D721Med (cell line): ENCODE measurements around the gene UGT1A5.

ENCODE experiments used
- DNase-seq: peaks from one replicate; pipeline ENCODE4 v3.0.0; 2011; ENCODE audit warnings: low spot score; ENCODE audit not compliant: insufficient read length
- FAIRE-seq: peaks from 2 replicates; lab custom pipeline; 2011; peaks lifted over from hg19 to GRCh38; lab: Jason Lieb, UNC
- TF ChIP-seq, protein P1 (sequence below): IDR thresholded peaks from 2 replicates; pipeline ENCODE4 v1.5.1; 2012; ENCODE audit warnings: mild to moderate bottlenecking, control low read depth; ENCODE audit not compliant: insufficient read depth; ENCODE audit errors: missing control alignments

UGT1A5 gene

DNA sequence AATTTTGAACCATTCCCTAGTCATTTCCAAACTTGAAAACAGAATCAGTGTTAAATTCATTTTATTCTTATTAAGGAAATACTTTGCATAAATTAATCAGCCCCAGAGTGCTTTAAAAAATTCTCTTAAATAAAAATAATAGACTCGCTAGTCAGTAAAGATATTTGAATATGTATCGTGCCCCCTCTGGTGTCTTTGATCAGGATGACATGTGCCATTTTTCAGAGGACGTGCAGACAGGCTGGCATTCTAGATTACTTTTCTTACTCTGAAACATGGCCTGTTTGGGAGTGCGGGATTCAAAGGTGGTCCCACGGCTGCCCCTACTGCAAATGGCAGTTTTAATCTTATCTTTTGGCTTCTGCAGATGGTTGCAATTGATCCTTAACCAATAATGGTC, 59.9 kb downstream of the UGT1A5 start:
- TF ChIP-seq, protein P1, sequence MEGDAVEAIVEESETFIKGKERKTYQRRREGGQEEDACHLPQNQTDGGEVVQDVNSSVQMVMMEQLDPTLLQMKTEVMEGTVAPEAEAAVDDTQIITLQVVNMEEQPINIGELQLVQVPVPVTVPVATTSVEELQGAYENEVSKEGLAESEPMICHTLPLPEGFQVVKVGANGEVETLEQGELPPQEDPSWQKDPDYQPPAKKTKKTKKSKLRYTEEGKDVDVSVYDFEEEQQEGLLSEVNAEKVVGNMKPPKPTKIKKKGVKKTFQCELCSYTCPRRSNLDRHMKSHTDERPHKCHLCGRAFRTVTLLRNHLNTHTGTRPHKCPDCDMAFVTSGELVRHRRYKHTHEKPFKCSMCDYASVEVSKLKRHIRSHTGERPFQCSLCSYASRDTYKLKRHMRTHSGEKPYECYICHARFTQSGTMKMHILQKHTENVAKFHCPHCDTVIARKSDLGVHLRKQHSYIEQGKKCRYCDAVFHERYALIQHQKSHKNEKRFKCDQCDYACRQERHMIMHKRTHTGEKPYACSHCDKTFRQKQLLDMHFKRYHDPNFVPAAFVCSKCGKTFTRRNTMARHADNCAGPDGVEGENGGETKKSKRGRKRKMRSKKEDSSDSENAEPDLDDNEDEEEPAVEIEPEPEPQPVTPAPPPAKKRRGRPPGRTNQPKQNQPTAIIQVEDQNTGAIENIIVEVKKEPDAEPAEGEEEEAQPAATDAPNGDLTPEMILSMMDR = no peak
- FAIRE-seq (no peak), DNase-seq (no peak)

DNA sequence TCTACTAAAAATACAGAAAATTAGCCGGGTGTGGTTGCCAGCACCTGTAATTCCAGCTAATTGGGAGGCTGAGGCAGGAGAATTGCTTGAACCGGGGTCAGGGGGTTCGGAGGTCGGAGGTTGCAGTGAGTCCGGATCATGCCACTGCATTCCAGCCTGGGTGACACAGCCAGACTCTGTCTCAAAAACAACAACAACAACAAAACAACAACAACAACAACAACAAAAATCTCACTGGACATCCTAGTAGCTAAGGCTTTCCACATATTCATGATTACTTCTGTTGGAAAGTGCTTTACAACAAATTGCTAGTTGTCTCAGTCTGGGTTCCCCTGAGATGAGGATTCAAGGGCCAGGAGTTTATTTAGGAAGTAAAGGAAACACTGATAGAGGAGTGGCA, 61.1 kb downstream of the UGT1A5 start:
- TF ChIP-seq, protein P1 = no peak
- no peak for DNase-seq
- no peak for FAIRE-seq

DNA sequence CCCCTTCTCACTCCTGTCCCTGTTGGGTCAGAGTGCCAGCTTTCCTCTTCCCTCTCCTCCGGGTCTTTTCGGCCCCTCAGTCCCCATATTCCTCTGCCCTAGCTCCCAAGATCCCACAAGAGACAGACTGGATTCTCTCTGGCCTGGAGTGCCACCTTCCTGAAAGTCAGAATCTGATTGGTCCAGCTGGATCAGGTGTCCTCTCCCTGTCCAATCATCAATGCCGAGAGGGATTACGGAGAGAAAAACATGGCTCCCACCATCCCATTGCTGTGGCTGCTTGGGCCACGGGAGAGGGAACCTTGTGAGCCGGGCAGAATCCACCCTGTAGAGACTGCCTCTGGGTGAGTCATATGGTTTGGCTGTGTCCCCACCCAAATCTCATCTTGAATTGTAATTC, 62.7 kb downstream of the UGT1A5 start:
- FAIRE-seq = no peak
- DNase-seq = no peak
- TF ChIP-seq, protein P1 = no peak

DNA sequence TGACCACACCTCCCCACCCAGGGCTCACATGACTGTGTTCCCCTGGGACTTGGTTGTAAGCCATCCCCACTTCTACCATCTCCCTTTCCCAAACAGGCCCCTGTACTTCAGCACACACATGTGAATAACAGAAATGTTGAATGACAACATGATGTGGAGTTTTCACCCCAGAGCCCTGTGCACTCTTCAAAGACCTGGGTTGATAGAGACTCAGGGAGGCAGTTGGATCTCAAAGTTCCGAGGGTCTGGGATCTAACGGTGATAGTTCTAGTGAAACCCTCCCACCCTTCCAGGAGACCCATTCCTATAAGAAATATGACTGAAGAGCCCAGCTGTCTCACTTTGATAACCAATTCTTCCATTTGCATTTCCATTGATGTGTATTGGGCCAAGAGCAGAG, 65.3 kb downstream of the UGT1A5 start, which contains the start of gene MROH2A:
Gene MROH2A (plus strand): TSS at position 301 of the 400 bp plus-strand sequence. CDS start 1,029 bp downstream, outside the sequence.
- FAIRE-seq (no peak), DNase-seq (no peak)
- TF ChIP-seq, protein P1 = no peak

DNA sequence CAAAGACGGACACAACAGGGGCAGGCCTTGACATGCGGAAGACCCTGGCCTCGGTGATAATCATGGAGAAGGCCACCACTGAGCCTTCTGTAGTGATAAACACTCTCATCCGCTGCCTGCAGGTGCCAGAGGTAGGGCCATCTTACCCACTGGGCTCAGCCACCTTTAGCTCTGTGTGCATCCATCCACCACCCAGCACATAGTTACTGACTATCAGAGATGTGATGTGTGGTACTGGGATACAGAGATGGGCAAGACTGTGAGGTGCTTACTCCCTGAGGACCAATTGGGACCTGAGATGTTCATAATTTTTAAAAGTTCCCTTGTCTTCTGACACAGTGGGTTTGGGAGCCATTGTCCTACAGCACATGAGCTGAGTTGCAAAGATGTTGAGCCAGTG, 67.0 kb downstream of the UGT1A5 start:
- DNase-seq (no peak), FAIRE-seq (no peak)
- TF ChIP-seq, protein P1 = no peak

DNA sequence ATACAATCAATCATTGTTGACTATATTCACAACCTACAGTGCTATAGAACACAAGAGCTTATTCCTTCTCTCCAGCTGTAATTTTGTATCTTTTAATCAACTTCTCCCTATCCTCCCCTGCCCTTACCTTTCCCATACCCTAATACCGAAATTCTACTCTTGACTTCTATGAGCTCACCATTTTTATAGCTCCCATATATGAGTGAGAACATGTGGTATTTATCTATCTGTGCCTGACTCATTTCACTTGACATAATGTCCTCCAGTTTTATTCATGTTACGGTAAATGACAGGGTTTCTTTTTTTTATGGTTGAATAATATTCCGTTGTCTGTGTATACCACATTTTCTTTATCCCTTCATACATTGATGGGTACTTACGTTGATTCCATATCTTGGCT, 68.1 kb downstream of the UGT1A5 start:
- DNase-seq (no peak), FAIRE-seq (no peak)
- TF ChIP-seq, protein P1 = no peak

DNA sequence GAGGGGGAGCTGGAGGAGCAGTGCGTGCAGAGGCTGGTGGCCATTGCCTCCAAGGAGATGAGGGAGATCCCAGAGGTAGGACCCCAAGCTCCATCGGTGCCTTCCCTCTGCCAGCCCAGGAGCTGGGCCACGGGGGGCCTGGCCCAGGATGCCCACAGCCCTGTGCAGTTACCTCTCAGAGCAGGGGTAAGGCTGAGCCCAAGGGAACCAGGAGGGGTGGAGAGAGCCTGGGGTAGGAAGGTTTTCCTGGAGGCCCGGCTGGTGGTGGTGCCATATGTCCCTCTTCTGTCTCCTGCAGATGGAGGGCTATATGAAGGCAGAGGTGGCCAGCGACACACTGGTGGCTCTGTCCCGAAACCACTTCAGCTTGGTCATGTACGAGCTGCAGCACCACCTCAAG, 76.8 kb downstream of the UGT1A5 start:
- FAIRE-seq (no peak), DNase-seq (no peak)
- TF ChIP-seq, protein P1 = no peak
